OCI-LY1 (cell line): Measurements from ENCODE around the gene ZNF235.
"Not testable (repeated sequence)": the region's sequence is repeated elsewhere in the genome, so short reads cannot be mapped to it uniquely, and the experiment has no call there.

ENCODE experiments used
- H2AFZ ChIP-seq: fragments of 200-600 bp; sonication (generic), shearing (Covaris generic); 2 replicates; pipeline ENCODE4 v1.6.0; 2014; ENCODE audit warnings: antibody characterized with exemption, mild to moderate bottlenecking, low read length
- H3F3A ChIP-seq: fragments of 200-600 bp; sonication (generic), shearing (Covaris generic); 2 replicates; pipeline ENCODE4 v1.6.0; 2014; ENCODE audit warnings: mild to moderate bottlenecking, antibody characterized with exemption, low read length, moderate library complexity; ENCODE audit not compliant: insufficient read depth
- H3K27ac ChIP-seq: fragments of 200-600 bp; sonication (generic); 2 replicates; pipeline ENCODE4 v1.5.1; 2014; ENCODE audit warnings: low read length, mixed run types, mild to moderate bottlenecking, low read depth; ENCODE audit not compliant: poor library complexity, severe bottlenecking
- H3K27me3 ChIP-seq: fragments of 200-600 bp; sonication (generic); 2 replicates; pipeline ENCODE4 v1.6.0; 2014; ENCODE audit warnings: antibody characterized with exemption, mild to moderate bottlenecking, low read length, moderate library complexity; ENCODE audit not compliant: insufficient read depth
- H3K36me3 ChIP-seq: fragments of 200-600 bp; sonication (generic); 2 replicates; pipeline ENCODE4 v1.6.1; 2014; ENCODE audit warnings: mild to moderate bottlenecking, antibody characterized with exemption, low read length, moderate library complexity, mixed read lengths; ENCODE audit not compliant: insufficient read depth
- H3K4me1 ChIP-seq: fragments of 200-600 bp; sonication (generic); 2 replicates; pipeline ENCODE4 v1.5.1; 2014; ENCODE audit warnings: mild to moderate bottlenecking, low read length, moderate library complexity; ENCODE audit not compliant: insufficient read depth, severe bottlenecking
- H3K4me2 ChIP-seq: fragments of 200-600 bp; sonication (generic), shearing (Covaris generic); 2 replicates; pipeline ENCODE4 v1.6.1; 2014; ENCODE audit warnings: low read length
- H3K4me3 ChIP-seq: fragments of 200-600 bp; sonication (generic); 2 replicates; pipeline ENCODE4 v1.5.1; 2014; ENCODE audit warnings: low read length, low read depth, mild to moderate bottlenecking, mixed read lengths; ENCODE audit not compliant: poor library complexity, severe bottlenecking
- H3K79me2 ChIP-seq: fragments of 200-600 bp; shearing (Covaris generic); 2 replicates; pipeline ENCODE4 v1.6.1; 2016; ENCODE audit warnings: mixed run types, low read length, mixed read lengths; ENCODE audit not compliant: insufficient read depth
- H3K9ac ChIP-seq: fragments of 200-600 bp; sonication (generic), shearing (Covaris generic); 2 replicates; pipeline ENCODE4 v1.6.1; 2014; ENCODE audit warnings: mild to moderate bottlenecking, low read length, mixed read lengths
- H3K9me2 ChIP-seq: fragments of 200-600 bp; sonication (generic), shearing (Covaris generic); 2 replicates; pipeline ENCODE4 v1.6.1; 2014; ENCODE audit warnings: low read depth, mild to moderate bottlenecking, low read length, mixed read lengths
- H3K9me3 ChIP-seq: fragments of 200-600 bp; shearing (Covaris generic); 2 replicates; pipeline ENCODE4 v1.6.1; 2014; ENCODE audit warnings: low read length, mixed read lengths
- H4K20me1 ChIP-seq: fragments of 200-600 bp; sonication (generic), shearing (Covaris generic); 2 replicates; pipeline ENCODE4 v1.6.0; 2016; ENCODE audit warnings: mild to moderate bottlenecking, low read length; ENCODE audit not compliant: insufficient read depth
- CTCF ChIP-seq: fragments of 200-600 bp; sonication (generic), shearing (Covaris generic); IDR thresholded peaks from 2 replicates; pipeline ENCODE4 v1.5.1; 2017; ENCODE audit warnings: mild to moderate bottlenecking, antibody characterized with exemption, low read length, moderate library complexity, mixed read lengths
- EZH2 ChIP-seq: fragments of 200-600 bp; sonication (generic), shearing (Covaris generic); IDR thresholded peaks from 2 replicates; pipeline ENCODE4 v1.8.0; 2017; ENCODE audit warnings: borderline replicate concordance, mixed run types, mild to moderate bottlenecking, antibody characterized with exemption, low read length, moderate library complexity, mixed read lengths

The ZNF235 gene

GRCh38 chr19:44344255-44344654 is 39.4 kb upstream of the ZNF235 start:
- Histone ChIP-seq H3K9me2 (no peaks in the 10 kb centered on the region), H3K4me3 (no peak overlapping the region), H2AFZ (no peak overlapping the region), H3K27me3 (no peaks in the 10 kb centered on the region), H3K9ac (no peak overlapping the region), H3F3A (no peaks in the 10 kb centered on the region), H3K27ac (no peak overlapping the region), H3K4me1 (no peaks in the 10 kb centered on the region), H3K9me3 (no peaks in the 10 kb centered on the region), H4K20me1 (no peaks in the 10 kb centered on the region), H3K79me2 (no peaks in the 10 kb centered on the region), H3K36me3 (no peaks in the 10 kb centered on the region), H3K4me2 (no peak overlapping the region)
- no peak for TF ChIP-seq EZH2
- no peak for TF ChIP-seq CTCF

- no peaks in the 10 kb centered on the region for H3K4me1 ChIP-seq
- no peak overlapping the region for H3K4me3 ChIP-seq
- H3K27me3 ChIP-seq, result no peaks in the 10 kb centered on the region
- no peak for TF ChIP-seq CTCF
- TF ChIP-seq EZH2, result no peak
- H4K20me1 ChIP-seq, result no peaks in the 10 kb centered on the region
- H3K79me2 ChIP-seq, result no peaks in the 10 kb centered on the region
- H3K9me2 ChIP-seq, result no peaks in the 10 kb centered on the region
- H3K9ac ChIP-seq, result no peak overlapping the region
- no peak overlapping the region for H3K27ac ChIP-seq
- H2AFZ ChIP-seq, result no peak overlapping the region
- no peaks in the 10 kb centered on the region for H3K36me3 ChIP-seq
- H3K9me3 ChIP-seq, result no peaks in the 10 kb centered on the region
- no peaks in the 10 kb centered on the region for H3F3A ChIP-seq
- no peak overlapping the region for H3K4me2 ChIP-seq
Measured at GRCh38 chr19:44341794-44342193, 37.0 kb upstream of the ZNF235 start.

GRCh38 chr19:44334639-44335038 is 29.8 kb upstream of the ZNF235 start:
- H3F3A ChIP-seq, H3K4me3 ChIP-seq, H3K9me3 ChIP-seq: not testable (repeated sequence)

GRCh38 chr19:44332145-44332544 is 27.3 kb upstream of the ZNF235 start:
- H3F3A ChIP-seq, result no peaks in the 10 kb centered on the region
- H4K20me1 ChIP-seq, result no peaks in the 10 kb centered on the region
- H3K9me2 ChIP-seq, result no peaks in the 10 kb centered on the region
- no peaks in the 10 kb centered on the region for H3K27me3 ChIP-seq
- H3K27ac ChIP-seq, result no peak overlapping the region
- H3K4me1 ChIP-seq, result no peaks in the 10 kb centered on the region
- H3K4me2 ChIP-seq, result no peak overlapping the region
- peaks cover 3% of the 10 kb centered on the region; the same call in 1 of the 2 replicates for H3K9me3 ChIP-seq
- H3K36me3 ChIP-seq, result no peaks in the 10 kb centered on the region
- no peaks in the 10 kb centered on the region for H3K79me2 ChIP-seq
- no peak overlapping the region for H3K4me3 ChIP-seq
- H2AFZ ChIP-seq, result no peak overlapping the region
- TF ChIP-seq EZH2 (no peak), CTCF (no peak)
- no peak overlapping the region for H3K9ac ChIP-seq

More at GRCh38 chr19:44334639-44335038, 29.8 kb upstream of the ZNF235 start:
- H3K9ac ChIP-seq, H4K20me1 ChIP-seq, H3K79me2 ChIP-seq, H3K9me2 ChIP-seq, H3K4me2 ChIP-seq, H3K27me3 ChIP-seq, H3K36me3 ChIP-seq, H3K4me1 ChIP-seq, H3K27ac ChIP-seq, H2AFZ ChIP-seq: not testable (repeated sequence)
